Breast epithelium (tissue), 4 donors: Measurements from ENCODE around the gene THADA. TPM values are rescaled to one million over a fixed set of nuclear protein-coding genes. Genes with fewer than 3 reads are reported as not detected.

Experiments
- DNase-seq, 2 donors: peaks; one replicate each; pipeline ENCODE4 v3.0.0-alpha.2; 2019; ENCODE audit warnings: low spot score in 2 of 2
- H3K27ac ChIP-seq, 2 donors: fragments of 200-600 bp; sonication (generic) in 1 of 2; one replicate each; pipeline ENCODE4 v1.5.1; 2016 to 2019; ENCODE audit warnings: mild to moderate bottlenecking in 1 of 2
- H3K27me3 ChIP-seq, 2 donors: fragments of 200-600 bp; sonication (generic) in 1 of 2; one replicate each; pipeline versions ENCODE4 v1.5.1 to v1.6.0; 2017 to 2019; ENCODE audit warnings: control low read depth in 1 of 2, mild to moderate bottlenecking in 1 of 2
- H3K36me3 ChIP-seq: fragments of 200-600 bp; one replicate; pipeline ENCODE4 v1.5.1; 2019
- H3K4me1 ChIP-seq, 2 donors: fragments of 200-600 bp; sonication (generic); one replicate each; pipeline ENCODE4 v1.5.1; 2016 to 2019; ENCODE audit warnings: control low read depth in 1 of 2
- H3K4me3 ChIP-seq, 3 donors: fragments of 200-600 bp; sonication (generic); 1 replicate in 2 of 3; 2 replicates in 1 of 3; pipeline ENCODE4 v1.5.1; 2016 to 2019; ENCODE audit warnings: mild to moderate bottlenecking in 3 of 3, moderate library complexity in 2 of 3
- H3K9me3 ChIP-seq, 2 donors: fragments of 200-600 bp; sonication (generic) in 1 of 2; one replicate each; pipeline ENCODE4 v1.5.1; 2016 to 2019; ENCODE audit warnings: control low read depth in 1 of 2
- CTCF ChIP-seq, 3 donors: fragments of 450-650 bp; IDR thresholded peaks; one replicate each; pipeline ENCODE4 v1.5.1; 2016 to 2017; ENCODE audit warnings: antibody characterized with exemption in 3 of 3, mild to moderate bottlenecking in 3 of 3, moderate library complexity in 3 of 3
- POLR2A ChIP-seq: fragments of 450-650 bp; IDR thresholded peaks from one replicate; pipeline ENCODE4 v1.6.1; 2016; ENCODE audit warnings: antibody characterized with exemption, mild to moderate bottlenecking, moderate library complexity
- POLR2AphosphoS5 ChIP-seq, 3 donors: sonication (generic); formaldehyde crosslinking; IDR thresholded peaks; one replicate each; pipeline ENCODE4 v1.6.1; 2017; ENCODE audit warnings: antibody characterized with exemption in 3 of 3
- intact Hi-C: fragments of 100-400 bp; cut with DNase I; formaldehyde crosslinking; loops from one replicate; pipeline ENCODE4 v1.15.1; 2023; ENCODE audit warnings: low total_unique reads
- total RNA-seq, 3 donors: library from RNA; depleted of rRNA; stranded (reverse); fragments of >200 nt; gene quantifications; one replicate each; pipeline ENCODE4 v1.1.0, GENCODE V29; 2016

THADA gene
- total RNA-seq, 3 donors from 2014 or later = 41.1 to 60.6 (median 49.5) TPM

DNA sequence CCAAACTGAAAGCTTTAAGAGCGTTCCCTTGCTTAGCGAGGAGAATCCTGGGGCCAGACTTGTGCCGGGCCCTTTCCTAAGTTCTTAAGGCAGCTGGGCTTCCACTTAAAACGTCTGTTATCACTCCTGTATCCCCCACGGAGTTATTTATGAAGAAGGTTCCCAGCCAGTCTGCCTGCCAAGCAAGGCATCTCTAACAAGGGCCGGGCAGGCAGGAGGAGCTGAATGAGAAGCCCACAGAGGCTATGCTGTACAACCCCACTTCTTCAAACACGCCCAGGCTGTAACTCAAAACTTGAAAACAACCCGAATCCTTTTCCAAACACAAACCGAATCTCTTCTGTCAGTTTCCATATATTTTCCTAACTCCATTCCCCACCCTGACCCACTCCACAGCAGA is 330.4 kb downstream of the THADA start:
- Histone ChIP-seq H3K27me3 (no peaks in the 10 kb centered on the region), H3K9me3 (no peaks in the 10 kb centered on the region), H3K4me3 (peak overlapping the region in 1 of 3 donors; percentile 29), H3K4me1 (peaks cover 0 to 6% of the 10 kb centered on the region in 2 donors), H3K27ac (peak overlapping the region; percentile 68 to 83), H3K36me3 (no peaks in the 10 kb centered on the region)
- intact Hi-C loops = no loop called here
- TF ChIP-seq POLR2AphosphoS5 (IDR thresholded peaks at IDR 0.05) (no peak), POLR2A (no peak), CTCF (IDR thresholded peaks at IDR 0.05) (no peak)
- no peak for DNase-seq

DNA sequence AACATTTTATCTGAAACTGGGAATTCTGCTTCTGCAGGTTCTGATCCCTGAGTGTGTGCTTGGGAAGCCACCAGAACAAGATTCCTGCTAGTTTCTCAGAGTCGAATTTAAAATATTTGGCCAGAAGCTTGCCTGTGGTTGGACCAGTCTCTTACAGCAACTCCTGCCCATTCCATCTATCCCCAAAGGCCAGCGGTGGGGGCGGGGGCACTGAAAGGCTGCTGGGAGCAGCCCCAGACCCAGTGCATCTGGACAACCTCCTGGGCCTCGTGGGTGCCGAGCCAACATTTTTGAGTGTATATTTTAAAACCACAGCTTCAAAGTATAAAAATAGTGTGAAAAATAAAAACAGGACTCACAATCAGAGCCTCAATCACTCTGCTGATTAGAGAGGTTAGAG is 330.8 kb downstream of the THADA start:
- intact Hi-C loops = no loop called here
- TF ChIP-seq POLR2AphosphoS5 (IDR thresholded peaks at IDR 0.05) = no peak
- TF ChIP-seq CTCF (IDR thresholded peaks at IDR 0.05) = no peak
- no peak for TF ChIP-seq POLR2A
- DNase-seq = no peak
- Histone ChIP-seq H3K4me3 (peak overlapping the region in 1 of 3 donors; percentile 29), H3K36me3 (no peaks in the 10 kb centered on the region), H3K9me3 (no peaks in the 10 kb centered on the region), H3K27ac (peak overlapping the region; percentile 68 to 83), H3K27me3 (no peaks in the 10 kb centered on the region), H3K4me1 (peaks cover 0 to 6% of the 10 kb centered on the region in 2 donors)

GRCh38 chr2:43262951-43263350 is 332.9 kb downstream of the THADA start:
- no peaks in the 10 kb centered on the region for H3K36me3 ChIP-seq
- H3K4me3 ChIP-seq = no peak overlapping the region
- no peaks in the 10 kb centered on the region for H3K9me3 ChIP-seq
- H3K4me1 ChIP-seq = peaks cover 0 to 3% of the 10 kb centered on the region in 2 donors
- intact Hi-C loops = no loop called here
- H3K27me3 ChIP-seq = no peaks in the 10 kb centered on the region
- H3K27ac ChIP-seq = no peak overlapping the region
- DNase-seq = no peak
- TF ChIP-seq POLR2AphosphoS5 (IDR thresholded peaks at IDR 0.05) (no peak), CTCF (IDR thresholded peaks at IDR 0.05) (no peak), POLR2A (no peak)

GRCh38 chr2:43262239-43262638 is 333.6 kb downstream of the THADA start:
- H3K36me3 ChIP-seq = no peaks in the 10 kb centered on the region
- no peaks in the 10 kb centered on the region for H3K9me3 ChIP-seq
- intact Hi-C loops = no loop called here
- H3K4me1 ChIP-seq = peaks cover 0 to 3% of the 10 kb centered on the region in 2 donors
- no peak overlapping the region for H3K4me3 ChIP-seq
- DNase-seq = no peak
- TF ChIP-seq CTCF (IDR thresholded peaks at IDR 0.05) (no peak), POLR2AphosphoS5 (IDR thresholded peaks at IDR 0.05) (no peak), POLR2A (no peak)
- no peaks in the 10 kb centered on the region for H3K27me3 ChIP-seq
- no peak overlapping the region for H3K27ac ChIP-seq

GRCh38 chr2:43259512-43259911 is 336.3 kb downstream of the THADA start:
- TF ChIP-seq CTCF (IDR thresholded peaks at IDR 0.05) (no peak), POLR2AphosphoS5 (IDR thresholded peaks at IDR 0.05) (no peak), POLR2A (no peak)
- H3K4me3 ChIP-seq = no peak overlapping the region
- H3K4me1 ChIP-seq = peaks cover 0 to 6% of the 10 kb centered on the region in 2 donors
- intact Hi-C loops = no loop called here
- H3K27ac ChIP-seq = no peak overlapping the region
- H3K9me3 ChIP-seq = no peaks in the 10 kb centered on the region
- DNase-seq = no peak
- no peaks in the 10 kb centered on the region for H3K36me3 ChIP-seq
- no peaks in the 10 kb centered on the region for H3K27me3 ChIP-seq
